Measurements from ENCODE around the gene ZNF622.

ZNF622 gene

DNA sequence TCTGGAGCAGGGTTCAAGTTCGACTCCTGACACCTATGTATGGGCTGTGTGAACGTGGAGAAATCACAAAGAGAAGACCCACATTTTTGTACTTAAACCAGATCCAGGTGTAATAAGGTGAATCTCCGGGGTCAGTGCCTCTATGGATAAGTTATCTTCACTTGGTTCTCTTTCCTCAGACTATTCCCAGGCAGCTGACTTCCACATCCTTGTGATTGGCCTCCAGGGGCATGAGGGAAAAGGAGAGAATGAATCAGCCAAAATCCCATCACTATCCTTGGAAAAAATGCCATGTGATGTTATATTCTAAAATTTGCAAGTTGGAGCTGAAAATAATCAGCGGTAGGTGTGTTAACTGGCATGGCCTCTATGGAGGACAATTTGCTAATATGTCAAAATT, 37.2 kb downstream of the ZNF622 start:
- no peak for DNase-seq

GRCh38 chr5:16427587-16427986, 38.0 kb downstream of the ZNF622 start:
- no peak for DNase-seq

DNA sequence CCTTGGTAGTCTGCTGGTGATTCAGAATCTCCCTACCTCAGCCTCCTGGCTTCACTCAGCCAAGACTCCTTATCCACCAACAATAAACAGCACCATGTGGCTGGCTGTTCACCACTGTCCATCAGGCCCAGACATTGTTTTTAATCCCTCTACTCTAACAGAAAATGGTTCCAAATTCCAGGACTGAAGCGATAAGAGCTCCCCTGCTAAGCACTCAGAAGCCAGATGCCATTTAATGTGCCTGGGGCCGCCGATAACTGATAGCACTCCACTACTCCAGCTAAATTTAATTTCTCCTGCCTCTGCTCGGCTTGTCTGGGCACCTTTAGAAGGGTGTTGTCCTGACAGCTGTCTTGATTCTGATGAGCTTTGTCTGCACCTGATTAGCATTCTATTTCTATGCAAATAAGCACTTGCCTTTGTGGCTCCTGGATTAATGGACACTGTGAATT, 47.1 kb downstream of the ZNF622 start:
- DNase-seq, result no peak

GRCh38 chr5:16417398-16418074, 48.1 kb downstream of the ZNF622 start:
- no peak for DNase-seq

GRCh38 chr5:16414861-16415260, 50.7 kb downstream of the ZNF622 start:
- no peak for DNase-seq

- no peak for DNase-seq
These were observed 52.3 kb downstream of the ZNF622 start for GRCh38 chr5:16413166-16413860.

GRCh38 chr5:16412556-16412955, 53.0 kb downstream of the ZNF622 start:
- no peak for DNase-seq

DNA sequence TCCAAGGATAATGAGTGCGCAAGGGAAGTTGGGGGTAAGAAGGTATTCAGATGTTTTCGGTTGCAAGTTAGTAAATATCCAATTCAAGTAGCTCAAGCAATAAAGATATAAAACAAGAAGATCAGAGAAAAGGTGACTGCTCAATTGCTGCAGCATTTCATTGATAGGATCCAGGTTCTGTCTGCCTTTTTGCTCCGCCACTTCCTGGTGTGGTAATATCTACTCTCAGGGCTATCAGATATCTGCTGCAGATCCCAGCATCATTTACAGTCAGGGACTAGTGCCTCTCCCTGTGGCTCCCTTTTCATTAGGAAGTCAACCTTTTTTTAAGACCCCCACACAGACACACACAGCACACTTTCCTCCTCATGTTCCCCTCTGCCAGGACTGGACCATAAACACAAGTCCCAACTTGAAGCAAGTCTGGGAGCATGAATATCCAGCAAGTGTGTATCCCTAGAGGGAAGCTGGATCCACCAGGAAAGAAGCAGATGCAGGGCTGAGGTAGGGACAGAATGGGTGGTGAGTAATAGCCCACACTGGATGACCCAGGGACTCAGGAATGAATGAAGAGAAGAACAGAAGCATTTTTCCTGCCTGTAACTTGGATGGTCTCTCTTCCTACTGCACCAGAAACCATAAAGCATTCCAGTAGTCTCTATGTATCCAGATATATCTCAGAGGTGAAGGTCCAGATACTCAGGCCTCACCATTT, 53.7 kb downstream of the ZNF622 start:
- DNase-seq, result no peak

- no peak for DNase-seq
These were observed 54.4 kb downstream of the ZNF622 start for GRCh38 chr5:16411235-16411634.

GRCh38 chr5:16410338-16410737, 55.3 kb downstream of the ZNF622 start:
- no peak for DNase-seq

- no peak for DNase-seq
These were observed 59.0 kb downstream of the ZNF622 start for GRCh38 chr5:16406630-16407029.

DNA sequence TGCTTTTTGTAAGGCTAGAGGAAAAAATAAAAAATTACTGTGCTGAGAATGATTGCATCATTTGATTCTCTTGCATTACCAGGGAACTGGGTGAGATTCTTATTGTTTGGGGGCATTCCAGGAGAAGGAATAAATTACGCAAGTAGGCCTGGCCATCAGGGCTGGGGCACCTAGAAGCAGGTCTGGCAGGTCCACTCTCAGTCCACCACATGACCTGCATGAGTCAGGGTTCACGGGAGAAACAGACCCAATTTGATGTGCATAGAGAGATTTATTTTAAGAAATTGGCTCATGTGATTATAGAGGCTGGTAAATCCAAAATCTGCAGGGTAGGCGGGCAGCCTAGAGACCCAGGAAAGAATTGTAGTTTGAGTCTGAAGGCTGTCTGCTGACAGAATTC, 59.6 kb downstream of the ZNF622 start:
- no peak for DNase-seq

All from SIG-M5 (cell line).